Right kidney (tissue), 1 donor: ENCODE results near the gene ODAD4.

Experiments
- DNase-seq: peaks from one replicate; pipeline ENCODE4 v3.0.0-alpha.2; 2016

The ODAD4 gene

GRCh38 chr17:41942626-41943373 is 12.4 kb downstream of the ODAD4 start:
- DNase-seq: no peak

DNA sequence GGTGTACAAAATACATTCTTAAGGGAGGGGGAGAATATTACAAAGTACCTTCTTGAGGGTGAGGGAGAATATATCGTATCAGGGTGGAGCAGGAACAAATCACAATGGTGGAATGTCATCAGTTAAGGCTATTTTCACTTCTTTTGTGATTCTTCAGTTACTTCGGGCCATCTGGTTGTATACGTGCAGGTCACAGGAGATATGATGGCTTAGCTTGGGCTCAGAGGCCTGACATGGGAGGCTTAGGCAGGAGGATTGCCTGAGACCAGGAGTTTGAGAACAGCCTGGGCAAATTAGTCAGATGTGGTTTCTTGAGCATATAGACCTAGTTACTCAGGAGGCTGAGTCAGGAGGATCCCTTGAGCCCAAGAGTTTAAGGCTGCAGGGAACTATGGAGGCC is 13.1 kb downstream of the ODAD4 start:
- no peak for DNase-seq

GRCh38 chr17:41944943-41945342 is 14.5 kb downstream of the ODAD4 start:
- no peak for DNase-seq

DNA sequence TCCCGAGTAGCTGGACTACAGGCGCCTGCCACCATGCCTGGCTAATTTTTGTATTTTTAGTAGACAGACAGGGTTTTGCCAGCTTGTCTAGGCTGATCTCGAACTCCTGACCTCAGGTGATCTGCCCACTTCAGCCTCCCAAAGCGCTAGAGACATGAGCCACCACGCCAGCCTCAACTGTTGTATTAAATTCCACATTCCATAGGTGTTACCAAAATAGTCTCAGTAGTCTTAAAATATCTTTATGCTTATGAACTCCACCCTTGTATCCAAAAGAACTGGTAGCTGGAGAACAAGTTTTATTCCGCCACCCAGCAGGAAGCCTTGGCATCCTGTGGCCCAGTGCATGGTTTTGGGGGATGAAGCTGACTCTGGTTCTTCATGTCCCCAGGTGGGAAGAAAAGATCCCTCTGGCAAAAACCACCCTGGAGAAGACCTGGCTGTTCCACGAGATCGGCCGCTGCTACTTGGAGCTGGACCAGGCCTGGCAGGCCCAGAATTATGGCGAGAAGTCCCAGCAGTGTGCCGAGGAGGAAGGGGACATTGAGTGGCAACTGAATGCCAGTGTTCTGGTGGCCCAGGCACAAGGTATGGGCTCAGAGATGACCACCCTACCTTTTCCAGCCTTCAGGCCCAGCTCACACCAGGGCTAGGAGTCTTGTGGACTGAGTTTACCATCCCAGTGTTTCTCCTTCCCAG is 18.5 kb downstream of the ODAD4 start:
- DNase-seq: no peak

GRCh38 chr17:41956522-41956921 is 26.1 kb downstream of the ODAD4 start:
- DNase-seq: no peak

- DNase-seq: no peak
Measured at GRCh38 chr17:41957031-41957868, 26.8 kb downstream of the ODAD4 start.

GRCh38 chr17:41957869-41958439 is 27.5 kb downstream of the ODAD4 start:
- no peak for DNase-seq

- no peak for DNase-seq
Measured at GRCh38 chr17:41959030-41959335, 28.6 kb downstream of the ODAD4 start.

DNA sequence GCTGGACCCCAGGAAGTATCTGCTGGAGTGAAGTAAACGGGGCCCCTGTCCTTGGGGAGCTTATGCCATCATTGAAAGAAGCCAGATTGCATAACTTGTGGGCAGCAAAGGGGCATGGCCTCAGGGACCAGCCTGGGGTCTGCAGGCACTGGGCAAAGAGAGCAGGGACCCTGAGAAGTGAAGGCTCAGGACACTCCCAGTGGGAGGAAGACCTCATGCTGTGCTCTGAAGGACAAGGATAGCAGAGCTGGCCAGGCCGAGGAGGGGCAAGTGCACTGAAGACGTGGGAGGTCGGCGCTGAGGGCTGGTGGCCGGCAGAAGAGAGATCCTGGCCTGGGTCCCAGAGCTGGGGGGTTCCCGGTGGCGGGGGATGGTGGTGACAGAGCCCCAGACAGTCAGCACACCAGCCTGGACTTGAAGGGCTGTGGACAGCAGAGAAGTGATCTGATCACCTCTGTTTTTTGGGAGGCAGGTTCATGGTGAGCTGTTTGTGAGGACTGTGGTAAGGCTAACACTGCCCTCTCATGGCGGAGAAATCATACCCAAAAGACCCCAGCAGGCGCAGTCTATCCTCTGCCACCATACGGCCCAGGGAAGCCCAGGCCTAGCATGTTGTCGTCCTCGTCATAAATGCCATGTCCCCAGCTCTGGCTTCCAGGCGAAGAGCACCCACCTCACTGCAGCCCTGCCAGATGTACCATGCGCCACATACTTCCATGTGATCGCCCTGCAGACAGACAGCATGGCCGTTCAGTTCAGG is 29.1 kb downstream of the ODAD4 start:
- DNase-seq: peak; percentile 46

- no peak for DNase-seq
Measured at GRCh38 chr17:41962111-41962510, 31.7 kb downstream of the ODAD4 start.

- peak; percentile 62 for DNase-seq
Measured at GRCh38 chr17:41962768-41963434, 32.5 kb downstream of the ODAD4 start.

DNA sequence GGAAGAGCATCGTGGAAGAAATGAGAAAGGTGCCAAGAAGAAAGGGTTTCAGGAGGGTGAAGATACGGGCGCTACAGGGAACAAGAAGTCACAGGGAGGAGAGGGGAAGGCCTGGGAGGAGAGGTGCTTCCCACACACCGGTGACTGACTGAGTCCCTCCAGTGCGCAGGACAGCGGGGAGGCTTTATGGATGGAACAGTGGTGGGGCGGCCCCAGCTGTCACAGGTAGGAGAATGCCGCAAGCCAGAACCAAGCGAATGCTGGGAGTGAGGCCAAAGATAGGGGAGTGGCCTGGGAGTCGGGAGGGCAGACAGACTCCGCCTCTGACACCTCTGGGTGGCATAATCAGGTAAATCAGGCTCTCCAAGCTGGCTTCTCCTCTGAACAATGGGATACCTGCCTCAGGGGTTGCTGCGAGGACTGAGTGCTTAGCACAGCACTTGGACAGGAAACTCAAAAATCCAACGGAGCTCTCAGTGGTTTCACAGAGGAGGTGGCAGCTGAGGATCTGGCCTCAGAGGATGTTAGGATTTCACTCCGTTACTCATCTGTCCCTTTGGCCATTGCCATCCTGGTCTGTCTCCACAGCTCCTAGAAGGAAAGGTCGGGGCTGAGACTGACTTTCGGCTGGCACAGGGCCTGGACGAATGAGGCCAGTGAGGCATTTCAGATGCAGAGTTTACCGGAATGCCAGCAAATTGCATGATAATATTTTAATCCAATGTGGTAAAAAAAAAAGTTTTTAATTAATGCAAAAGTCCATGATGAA is 35.5 kb downstream of the ODAD4 start:
- no peak for DNase-seq

GRCh38 chr17:41966463-41967140 is 36.2 kb downstream of the ODAD4 start, which contains the start of gene CNP:
CNP (plus strand) TSS chr17:41966795; CDS start chr17:41966885, 90 bp downstream.
- DNase-seq: peak; percentile 93

GRCh38 chr17:41967141-41967920 is 36.9 kb downstream of the ODAD4 start:
- peak; percentile 38 for DNase-seq

- DNase-seq: no peak
Measured at GRCh38 chr17:41967921-41968578, 37.6 kb downstream of the ODAD4 start.

- no peak for DNase-seq
Measured at GRCh38 chr17:41968676-41969075, 38.3 kb downstream of the ODAD4 start.

GRCh38 chr17:41970901-41971331 is 40.5 kb downstream of the ODAD4 start:
- no peak for DNase-seq

GRCh38 chr17:41971721-41972523 is 41.5 kb downstream of the ODAD4 start:
- DNase-seq: no peak
